Measurements from ENCODE around the gene RAB17. TPM values are rescaled to one million over a fixed set of nuclear protein-coding genes. Genes with fewer than 3 reads are reported as not detected.

The RAB17 gene
- total RNA-seq, 1 experiment from 2014 or later, result 86.3 TPM

GRCh38 chr2:237534380-237534779 is 56.2 kb downstream of the RAB17 start:
- H3K4me2 ChIP-seq, result no peak overlapping the region
- no peak overlapping the region for H3K27ac ChIP-seq

GRCh38 chr2:237533668-237534161 is 56.8 kb downstream of the RAB17 start:
- Histone ChIP-seq H3K9me2 (ENCODE audit: insufficient read depth) (no peaks in the 10 kb centered on the region), H3K4me1 (replicated peaks; ENCODE audit: insufficient read depth) (no peaks in the 10 kb centered on the region), H3K79me2 (ENCODE audit: low read depth) (no peaks in the 10 kb centered on the region), H3K27ac (no peak overlapping the region), H2AFZ (no peak overlapping the region), H3K9me3 (ENCODE audit: insufficient read depth, low read depth) (no peaks in the 10 kb centered on the region), H3F3A (ENCODE audit: insufficient read depth, low read depth) (peaks cover 60% of the 10 kb centered on the region), H3K36me3 (ENCODE audit: low read depth) (peaks cover 72% of the 10 kb centered on the region), H3K4me3 (no peak overlapping the region), H3K27me3 (ENCODE audit: insufficient read depth, low read depth) (no peaks in the 10 kb centered on the region), H4K20me1 (ENCODE audit: insufficient read depth) (peaks cover 18% of the 10 kb centered on the region), H3K4me2 (no peak overlapping the region)
- TF ChIP-seq EZH2 (IDR thresholded peaks at IDR 0.05; ENCODE audit: low read depth) (no peak), CTCF (conservative IDR thresholded peaks at IDR 0.05) (no peak)
- ChIA-PET CTCF (interaction anchor here (0.6 kb wide), 1 partner anchor 17 kb away, joined by 3 read pairs; no protein-coding TSS in a partner anchor), POLR2A (ENCODE audit: unreplicated experiment) (no interaction called here)
- intact Hi-C loops (cut with micrococcal nuclease; ENCODE audit: unreplicated experiment), result no loop called here
- BruUV-seq (replicated peaks), result no TSS peak
- peak in 1 of 2 experiments; percentile 46 for DNase-seq

More at GRCh38 chr2:237534380-237534779, 56.2 kb downstream of the RAB17 start:
- no peaks in the 10 kb centered on the region for H3K79me2 ChIP-seq (ENCODE audit: low read depth)
- no peaks in the 10 kb centered on the region for H3K9me3 ChIP-seq (ENCODE audit: insufficient read depth, low read depth)
- ChIA-PET POLR2A (ENCODE audit: unreplicated experiment) (no interaction called here), CTCF (interaction anchor here (0.6 kb wide), 1 partner anchor 18 kb away, joined by 3 read pairs; no protein-coding TSS in a partner anchor)
- intact Hi-C loops (cut with micrococcal nuclease; ENCODE audit: unreplicated experiment), result no loop called here
- TF ChIP-seq EZH2 (IDR thresholded peaks at IDR 0.05; ENCODE audit: low read depth), result no peak
- no peak for TF ChIP-seq CTCF (conservative IDR thresholded peaks at IDR 0.05)
- no peak overlapping the region for H3K4me3 ChIP-seq
- BruUV-seq (replicated peaks), result no TSS peak
- no peaks in the 10 kb centered on the region for H3K4me1 ChIP-seq (replicated peaks; ENCODE audit: insufficient read depth)
- H3K27me3 ChIP-seq (ENCODE audit: insufficient read depth, low read depth), result no peaks in the 10 kb centered on the region
- H2AFZ ChIP-seq, result no peak overlapping the region
- H3K36me3 ChIP-seq (ENCODE audit: low read depth), result peaks cover 70% of the 10 kb centered on the region
- peaks cover 64% of the 10 kb centered on the region for H3F3A ChIP-seq (ENCODE audit: insufficient read depth, low read depth)
- peaks cover 18% of the 10 kb centered on the region for H4K20me1 ChIP-seq (ENCODE audit: insufficient read depth)
- no peak for DNase-seq
- no peaks in the 10 kb centered on the region for H3K9me2 ChIP-seq (ENCODE audit: insufficient read depth)

GRCh38 chr2:237532160-237532559 is 58.4 kb downstream of the RAB17 start:
- TF ChIP-seq CTCF (conservative IDR thresholded peaks at IDR 0.05), result no peak
- TF ChIP-seq EZH2 (IDR thresholded peaks at IDR 0.05; ENCODE audit: low read depth), result no peak
- intact Hi-C loops (cut with micrococcal nuclease; ENCODE audit: unreplicated experiment), result no loop called here
- Histone ChIP-seq H3K9me2 (ENCODE audit: insufficient read depth) (no peaks in the 10 kb centered on the region), H3K27me3 (ENCODE audit: insufficient read depth, low read depth) (no peaks in the 10 kb centered on the region), H3K4me1 (replicated peaks; ENCODE audit: insufficient read depth) (no peaks in the 10 kb centered on the region), H3F3A (ENCODE audit: insufficient read depth, low read depth) (peaks cover 54% of the 10 kb centered on the region), H4K20me1 (ENCODE audit: insufficient read depth) (peaks cover 18% of the 10 kb centered on the region), H3K9me3 (ENCODE audit: insufficient read depth, low read depth) (no peaks in the 10 kb centered on the region), H2AFZ (no peak overlapping the region), H3K4me2 (no peak overlapping the region), H3K79me2 (ENCODE audit: low read depth) (no peaks in the 10 kb centered on the region), H3K27ac (no peak overlapping the region), H3K36me3 (ENCODE audit: low read depth) (peaks cover 68% of the 10 kb centered on the region), H3K4me3 (no peak overlapping the region)
- DNase-seq, result no peak
- ChIA-PET POLR2A (ENCODE audit: unreplicated experiment) (no interaction called here), CTCF (no interaction called here)
- BruUV-seq (replicated peaks), result no TSS peak

All from PC-9 (cell line).